ENCODE results near the gene AGAP1. TPM values are rescaled to one million over a fixed set of nuclear protein-coding genes. Genes with fewer than 3 reads are reported as not detected.
A peak's percentile ranks its signal among the peaks of the same experiment; 100 is the strongest.

The AGAP1 gene
- total RNA-seq, 1 experiment from 2014 or later: 25.8 TPM

DNA sequence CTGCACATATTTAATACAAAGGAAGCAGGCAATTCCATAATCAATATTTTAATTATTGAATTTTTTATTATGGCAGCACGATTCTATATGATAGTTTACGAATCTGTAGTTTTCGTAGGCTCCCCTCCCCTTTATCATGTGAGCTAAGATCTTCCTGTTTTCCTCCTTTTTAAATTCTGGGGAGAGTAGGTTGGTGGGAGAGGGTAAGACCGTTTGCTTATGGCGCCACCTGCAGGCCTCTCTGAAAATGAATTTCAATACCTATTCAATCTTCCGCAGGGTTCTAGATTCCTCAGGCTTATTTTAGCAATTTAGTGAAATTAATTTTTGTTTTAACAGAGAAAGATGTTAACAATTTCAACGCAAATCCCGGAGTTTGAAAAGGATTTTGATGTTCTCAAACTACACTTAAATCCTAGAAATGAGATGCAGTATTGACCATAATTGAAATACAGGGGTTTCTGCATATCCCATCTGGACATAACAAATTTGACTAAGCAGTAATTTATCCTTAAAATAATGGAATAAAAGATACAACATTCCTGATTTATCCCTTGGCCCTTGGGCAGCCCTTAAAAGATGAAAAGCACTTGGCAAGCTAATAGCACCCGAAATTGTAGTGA lies 687.1 kb downstream of the AGAP1 start:
- Histone ChIP-seq H2BK120ac (ENCODE audit: low read depth, low read length, poor library complexity, severe bottlenecking) (no peak overlapping the region), H3K4me2 (ENCODE audit: insufficient read depth, insufficient read length, low read length) (no peak overlapping the region), H3K23me2 (ENCODE audit: insufficient read length, low read depth, low read length, poor library complexity, severe bottlenecking) (peaks cover 12% of the 10 kb centered on the region), H3K79me1 (ENCODE audit: insufficient read depth, low read depth, low read length, poor library complexity, severe bottlenecking) (no peaks in the 10 kb centered on the region), H2BK5ac (ENCODE audit: insufficient read length, low read length) (no peak overlapping the region), H3K23ac (ENCODE audit: insufficient read length, low read depth, low read length) (no peak overlapping the region), H4K91ac (ENCODE audit: insufficient read length, low read depth, low read length) (no peak overlapping the region), H3K9ac (ENCODE audit: extremely low read depth, insufficient read length, low read length) (no peak overlapping the region), H2AFZ (ENCODE audit: low read length) (no peak overlapping the region), H3K4ac (ENCODE audit: low read depth, low read length) (no peak overlapping the region), H2BK15ac (ENCODE audit: low read depth, low read length) (no peak overlapping the region), H4K20me1 (ENCODE audit: control insufficient read depth, insufficient read depth, insufficient read length) (no peaks in the 10 kb centered on the region), H3K27ac (ENCODE audit: insufficient read length, low read depth, low read length) (no peak overlapping the region), H3K14ac (ENCODE audit: insufficient read depth, low read length) (no peak overlapping the region), H3K18ac (ENCODE audit: insufficient read length, low read depth, low read length) (no peak overlapping the region), H2BK12ac (ENCODE audit: insufficient read length, low read depth, low read length) (no peak overlapping the region), H3T11ph (ENCODE audit: low read length) (no peak overlapping the region), H3K79me2 (ENCODE audit: insufficient read depth, low read length) (no peaks in the 10 kb centered on the region), H2AK5ac (ENCODE audit: insufficient read length, low read length) (no peak overlapping the region), H4K5ac (ENCODE audit: insufficient read length, low read depth, low read length) (no peak overlapping the region), H3K27me3 (ENCODE audit: insufficient read depth, low read length) (peaks cover 2% of the 10 kb centered on the region; the same call in 1 of the 2 replicates), H3K9me3 (ENCODE audit: control insufficient read depth, low read depth, low read length) (no peaks in the 10 kb centered on the region), H3K4me1 (ENCODE audit: insufficient read depth, low read length) (no peaks in the 10 kb centered on the region), H2BK20ac (ENCODE audit: low read depth, low read length, poor library complexity, severe bottlenecking) (no peak overlapping the region), H3K56ac (ENCODE audit: insufficient read length, low read depth, low read length) (no peak overlapping the region), H4K8ac (replicated peaks; ENCODE audit: insufficient read length, low read depth, low read length) (no peak overlapping the region)
- peak; percentile 63 for DNase-seq
- Mint-ChIP-seq H3K4me3 (no peak overlapping the region), H3K9me3 (peaks cover 15 to 18% of the 10 kb centered on the region in 2 experiments), H3K27me3 (ENCODE audit: low read depth) (peaks cover 88% of the 10 kb centered on the region), H3K27ac (no peak overlapping the region), H3K4me1 (peaks cover 11 to 24% of the 10 kb centered on the region in 2 experiments), H3K36me3 (ENCODE audit: insufficient read depth in 1 of 3, low read depth in 3 of 3) (peaks cover 0 to 4% (median 0%) of the 10 kb centered on the region in 3 experiments; a peak in 2 of 7 replicates)
- peak; percentile 91 for TF ChIP-seq CTCF (conservative IDR thresholded peaks at IDR 0.05)
- WGBS (ENCODE audit: extremely low coverage, insufficient read length, low lambda C conversion rate): no CpG with 5 or more reads among the region's 9 CpGs

Data from H9 (cell line).